Activated naive CD8-positive, alpha-beta T cell treated with anti-CD3 and anti-CD28 coated beads, Interleukin-2, amount 50 U/mL, for 16 hours (primary cell): ENCODE data around the gene OR2T3.
"Not testable (repeated sequence)": the region's sequence is repeated elsewhere in the genome, so short reads cannot be mapped to it uniquely, and the experiment has no call there.

Experiments
- DNase-seq: peaks from one replicate; pipeline ENCODE4 v3.0.0-alpha.2; 2020; ENCODE audit warnings: low read depth, low spot score

Gene OR2T3

GRCh38 chr1:248471154-248471553 is 2.0 kb upstream of the OR2T3 start:
- no peak for DNase-seq

- not testable (repeated sequence) for DNase-seq
These were observed 1.0 kb upstream of the OR2T3 start for GRCh38 chr1:248472111-248472510.

- DNase-seq: not testable (repeated sequence)
These were observed 2.5 kb downstream of the OR2T3 start for GRCh38 chr1:248475660-248476059.

GRCh38 chr1:248481686-248482579 is 8.8 kb downstream of the OR2T3 start:
- DNase-seq: not testable (repeated sequence)

GRCh38 chr1:248488289-248488688 is 15.1 kb downstream of the OR2T3 start, which contains the start of gene OR2T5:
Gene OR2T5, plus strand, starts transcription at chr1:248488589. Its CDS starts 0 bp downstream, at chr1:248488589.
- DNase-seq: not testable (repeated sequence)

- not testable (repeated sequence) for DNase-seq
These were observed 23.5 kb downstream of the OR2T3 start for GRCh38 chr1:248496661-248497060.

- DNase-seq: not testable (repeated sequence)
These were observed 27.3 kb downstream of the OR2T3 start for GRCh38 chr1:248500305-248501035.

GRCh38 chr1:248507773-248508172 is 34.6 kb downstream of the OR2T3 start, which contains the start of gene OR2G6:
Gene OR2G6, plus strand, starts transcription at chr1:248508073. Its CDS starts 13,574 bp downstream, at chr1:248521647.
- DNase-seq: not testable (repeated sequence)

GRCh38 chr1:248510217-248510616 is 37.1 kb downstream of the OR2T3 start:
- DNase-seq: not testable (repeated sequence)

GRCh38 chr1:248521856-248522255 is 48.7 kb downstream of the OR2T3 start:
- DNase-seq: no peak
